Activated CD8-positive, alpha-beta T cell treated with anti-CD3 and anti-CD28 coated beads, Interleukin-2, amount 10 ng/mL, durations not matched to agents 7 days and 5 days (primary cell): ENCODE measurements around the gene CPLX3. TPM values are rescaled to one million over a fixed set of nuclear protein-coding genes. Genes with fewer than 3 reads are reported as not detected.
"Not testable (repeated sequence)": the region's sequence is repeated elsewhere in the genome, so short reads cannot be mapped to it uniquely, and the experiment has no call there.

Source experiments
- ATAC-seq: fragments of 150-1000 bp; cut with Tn5 transposase; one replicate; pipeline ENCODE4 v1.10.0; 2021; ENCODE audit warnings: moderate library complexity
- CTCF ChIA-PET: fragments of 350-600 bp; sonication (Branson Sonifier 250); formaldehyde crosslinking; loops from one replicate; lab custom pipeline; 2021; ENCODE audit warnings: antibody characterized with exemption; lab: Charles Lee
- POLR2A ChIA-PET: fragments of 350-600 bp; sonication (Branson Sonifier 250); formaldehyde crosslinking; loops from one replicate; lab custom pipeline; 2021; ENCODE audit warnings: antibody characterized with exemption; lab: Charles Lee
- DNase-seq: peaks from one replicate; pipeline ENCODE4 v3.0.0-alpha.2; 2020
- H3K27ac Mint-ChIP-seq: one replicate; pipeline ENCODE4 v1.8.0; 2021; ENCODE audit warnings: mild to moderate bottlenecking, mixed read lengths
- H3K27me3 Mint-ChIP-seq: one replicate; pipeline ENCODE4 v1.8.0; 2021; ENCODE audit warnings: low read depth, mixed read lengths
- H3K36me3 Mint-ChIP-seq: one replicate; pipeline ENCODE4 v1.8.0; 2021; ENCODE audit warnings: low read depth, mixed read lengths
- H3K4me1 Mint-ChIP-seq: one replicate; pipeline ENCODE4 v1.8.0; 2021; ENCODE audit warnings: low read depth, mixed read lengths
- H3K4me3 Mint-ChIP-seq: one replicate; pipeline ENCODE4 v1.8.0; 2021; ENCODE audit warnings: mild to moderate bottlenecking, mixed read lengths
- H3K9me3 Mint-ChIP-seq: one replicate; pipeline ENCODE4 v1.8.0; 2022; ENCODE audit warnings: mixed read lengths; ENCODE audit not compliant: insufficient read depth
- total RNA-seq, 2 experiments: library from RNA; stranded (reverse); gene quantifications; one replicate each; pipeline ENCODE4 v1.2.3, GENCODE V29; 2021

CPLX3 gene
- total RNA-seq, 2 experiments from 2014 or later: not detected

DNA sequence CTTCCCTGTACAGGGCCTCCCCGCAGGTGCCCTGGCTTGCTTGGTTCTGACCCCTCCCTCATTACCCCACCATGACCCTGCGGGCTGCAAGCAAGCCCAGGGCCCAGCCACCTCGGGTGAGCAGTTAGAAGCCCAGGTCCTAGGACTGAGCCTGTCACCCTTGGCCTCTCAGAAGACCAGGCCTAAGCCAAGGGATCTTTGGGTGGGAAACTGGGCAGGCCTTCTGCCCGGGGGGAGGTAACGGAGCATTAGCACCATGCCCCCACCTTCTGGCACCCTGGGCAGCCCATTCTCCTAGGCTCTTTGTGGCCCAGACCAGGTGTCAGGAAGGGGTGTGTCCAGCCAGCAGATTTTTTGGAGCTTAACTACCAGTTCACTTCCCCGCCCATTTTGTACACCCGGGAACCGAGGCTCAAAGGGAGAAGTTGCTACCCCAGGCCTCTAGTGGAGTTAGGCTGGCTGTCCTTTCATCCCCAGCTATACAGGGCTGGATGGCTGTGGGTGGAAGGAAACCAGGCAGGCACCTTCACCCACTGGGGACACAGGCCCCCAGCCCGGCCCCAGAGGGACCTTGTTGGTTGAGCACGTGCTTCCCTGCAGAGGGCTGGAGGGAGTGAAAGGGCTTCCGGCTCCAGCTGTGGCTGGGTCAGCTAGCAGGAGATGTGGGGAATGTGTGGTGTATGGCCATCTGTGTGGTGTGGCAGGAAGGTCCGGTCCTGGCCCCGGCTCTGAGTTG is 43.2 kb upstream of the CPLX3 start:
- POLR2A ChIA-PET: interaction anchor here (0.7 to 23.0 kb wide), 6 partner anchors 5 to 672 kb away, joined by 3 to 670 read pairs (median 4); partner anchors contain the start of gene CSK
- peaks cover 57% of the 10 kb centered on the region for H3K36me3 Mint-ChIP-seq
- no peak for ATAC-seq
- peak overlapping the region; percentile 99 for H3K27ac Mint-ChIP-seq
- peaks cover 57% of the 10 kb centered on the region for H3K4me1 Mint-ChIP-seq
- no peaks in the 10 kb centered on the region for H3K9me3 Mint-ChIP-seq
- peak; percentile 72 for DNase-seq
- CTCF ChIA-PET: interaction anchor here (0.7 to 25.5 kb wide), 5 partner anchors 4 to 149 kb away, joined by 4 to 1683 read pairs (median 60); partner anchors contain the start of gene CSK
- H3K27me3 Mint-ChIP-seq: no peaks in the 10 kb centered on the region
- H3K4me3 Mint-ChIP-seq: peak overlapping the region; percentile 90

DNA sequence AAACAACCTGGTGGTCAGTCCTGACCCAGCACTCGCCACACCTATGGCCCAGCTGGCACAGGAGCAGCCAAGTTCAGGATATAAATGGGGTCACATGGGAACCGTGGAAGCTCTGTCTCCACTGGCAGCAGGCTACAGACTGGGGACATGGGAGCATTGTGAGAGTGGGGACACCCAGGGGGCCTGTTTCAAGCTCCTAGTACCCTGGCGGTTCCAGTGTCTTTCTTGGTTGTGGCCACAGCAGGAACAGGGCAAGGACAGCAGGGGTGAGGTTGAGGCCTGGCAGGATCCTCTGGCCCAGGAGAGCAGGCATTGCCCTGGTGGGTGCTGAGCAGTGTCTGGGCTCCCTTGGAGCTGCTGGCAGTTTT is 42.6 kb upstream of the CPLX3 start:
- H3K4me1 Mint-ChIP-seq: peaks cover 57% of the 10 kb centered on the region
- peak overlapping the region; percentile 90 for H3K4me3 Mint-ChIP-seq
- POLR2A ChIA-PET: interaction anchor here (0.7 to 23.0 kb wide), 6 partner anchors 5 to 672 kb away, joined by 3 to 670 read pairs (median 4); partner anchors contain the start of gene CSK
- peaks cover 61% of the 10 kb centered on the region for H3K36me3 Mint-ChIP-seq
- CTCF ChIA-PET: interaction anchor here (0.7 to 25.5 kb wide), 5 partner anchors 5 to 150 kb away, joined by 4 to 1683 read pairs (median 60); partner anchors contain the start of gene CSK
- H3K27me3 Mint-ChIP-seq: no peaks in the 10 kb centered on the region
- no peaks in the 10 kb centered on the region for H3K9me3 Mint-ChIP-seq
- peak overlapping the region; percentile 99 for H3K27ac Mint-ChIP-seq
- no peak for ATAC-seq
- DNase-seq: no peak

DNA sequence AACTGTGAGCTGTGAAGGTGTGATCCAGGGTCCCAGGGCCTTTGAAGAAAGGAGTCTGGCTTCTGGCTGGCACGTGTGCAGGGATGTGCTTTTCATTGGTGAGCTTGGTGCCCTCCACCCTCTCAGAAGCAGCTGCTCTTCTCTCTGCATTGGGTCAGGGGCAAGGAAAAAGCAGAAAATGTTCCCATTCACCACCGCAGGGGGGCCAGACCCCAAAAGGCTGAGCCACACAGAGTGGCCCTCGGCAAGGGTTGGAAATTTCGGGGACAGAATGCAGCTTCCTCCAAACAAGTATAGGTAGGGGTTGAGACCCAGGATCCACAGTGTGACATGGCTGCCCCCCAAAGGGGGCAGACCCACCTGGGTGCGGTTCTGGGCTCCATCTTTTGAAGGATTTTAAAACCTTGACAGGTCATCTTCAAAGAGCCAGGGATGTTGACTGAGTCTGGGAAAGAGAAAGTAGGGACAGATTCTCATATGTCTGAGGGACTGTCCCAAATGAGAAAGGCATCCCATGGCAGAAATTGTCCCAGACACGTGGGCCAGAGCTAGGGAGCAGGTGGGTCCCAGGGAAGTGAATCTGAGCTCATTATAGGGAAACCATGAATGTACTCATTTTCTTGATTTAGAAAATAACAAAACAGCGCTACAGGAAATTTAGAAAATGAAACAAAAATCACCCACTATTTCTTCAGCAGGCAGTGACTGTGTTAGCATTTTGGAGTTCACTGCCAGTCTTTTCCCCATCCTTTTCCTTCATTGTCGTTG is 41.8 kb upstream of the CPLX3 start:
- ChIA-PET POLR2A (interaction anchor here (0.8 to 23.0 kb wide), 5 partner anchors 6 to 671 kb away, joined by 3 to 670 read pairs (median 4); partner anchors contain the start of gene CSK), CTCF (interaction anchor here (0.8 to 25.5 kb wide), 6 partner anchors 4 to 403 kb away, joined by 3 to 1683 read pairs (median 34); partner anchors contain the start of gene CSK)
- Mint-ChIP-seq H3K4me3 (peak overlapping the region; percentile 90), H3K36me3 (peaks cover 64% of the 10 kb centered on the region), H3K9me3 (no peaks in the 10 kb centered on the region), H3K27me3 (no peaks in the 10 kb centered on the region), H3K27ac (peak overlapping the region; percentile 99), H3K4me1 (peaks cover 57% of the 10 kb centered on the region)
- ATAC-seq (no peak), DNase-seq (peak; percentile 40)

- Mint-ChIP-seq H3K4me3 (peak overlapping the region; percentile 90), H3K36me3 (peaks cover 68% of the 10 kb centered on the region), H3K27ac (peak overlapping the region; percentile 99), H3K9me3 (no peaks in the 10 kb centered on the region), H3K27me3 (no peaks in the 10 kb centered on the region), H3K4me1 (peaks cover 56% of the 10 kb centered on the region)
- CTCF ChIA-PET: interaction anchor here (0.7 to 25.5 kb wide), 8 partner anchors 3 to 404 kb away, joined by 3 to 1683 read pairs (median 8); partner anchors contain the start of gene CSK
- POLR2A ChIA-PET: interaction anchor here (0.6 to 23.0 kb wide), 4 partner anchors 7 to 245 kb away, joined by 3 to 670 read pairs (median 337); partner anchors contain the start of gene CSK
- ATAC-seq: no peak
- DNase-seq: peak; percentile 76
These were observed 41.0 kb upstream of the CPLX3 start for GRCh38 chr15:74785194-74786032.

- peak overlapping the region; percentile 99 for H3K27ac Mint-ChIP-seq
- peaks cover 74% of the 10 kb centered on the region for H3K36me3 Mint-ChIP-seq
- not testable (repeated sequence) for ATAC-seq, H3K9me3 Mint-ChIP-seq, H3K27me3 Mint-ChIP-seq, DNase-seq
- H3K4me1 Mint-ChIP-seq: peaks cover 56% of the 10 kb centered on the region
- H3K4me3 Mint-ChIP-seq: peak overlapping the region; percentile 90
- ChIA-PET POLR2A (interaction anchor here (1.0 to 23.0 kb wide), 3 partner anchors 6 to 240 kb away, joined by 4 to 670 read pairs (median 670); partner anchors contain the start of gene CSK), CTCF (interaction anchor here (0.7 to 25.5 kb wide), 6 partner anchors 3 to 152 kb away, joined by 3 to 1683 read pairs (median 38); partner anchors contain the start of genes CSK and ULK3)
These were observed 40.3 kb upstream of the CPLX3 start for GRCh38 chr15:74786081-74786480.

DNA sequence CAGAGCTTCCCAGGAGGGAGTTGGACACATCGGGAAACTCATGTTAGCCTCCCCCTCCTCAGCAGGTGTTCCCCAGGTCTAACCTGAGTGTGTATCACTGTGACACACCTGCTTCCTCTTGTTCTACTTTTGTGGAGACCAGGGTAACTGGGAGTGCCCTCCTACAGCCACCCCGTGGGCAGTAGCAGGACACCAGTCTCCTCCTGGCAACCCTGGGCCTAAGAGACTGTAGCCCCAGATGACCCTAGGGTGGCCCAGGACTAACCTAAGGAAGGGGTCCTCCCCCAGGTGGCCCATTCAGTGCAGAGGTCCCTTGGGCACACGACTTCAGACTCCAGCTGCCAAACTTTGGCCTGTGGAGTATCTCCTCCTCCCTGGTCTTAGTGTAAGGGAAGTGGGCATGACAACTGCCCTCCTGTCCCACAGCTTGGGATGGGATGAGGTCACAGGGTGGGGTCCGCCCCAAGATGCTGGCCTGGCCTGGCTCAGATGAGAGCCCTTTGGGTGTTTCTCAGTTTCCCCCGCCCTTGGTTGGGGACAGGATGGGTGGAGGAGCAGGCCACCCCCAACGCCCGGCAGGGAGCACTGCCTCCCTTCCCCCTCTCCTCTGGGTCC is 39.8 kb upstream of the CPLX3 start:
- POLR2A ChIA-PET: interaction anchor here (0.8 to 23.0 kb wide), 10 partner anchors 6 to 241 kb away, joined by 3 to 670 read pairs (median 5); partner anchors contain the start of genes COX5A, CSK and EDC3
- CTCF ChIA-PET: interaction anchor here (0.6 to 25.5 kb wide), 23 partner anchors 2 to 414 kb away, joined by 3 to 1683 read pairs (median 6); partner anchors contain the start of genes CSK, FAM219B and ULK3
- H3K27ac Mint-ChIP-seq: peak overlapping the region; percentile 99
- H3K9me3 Mint-ChIP-seq: no peaks in the 10 kb centered on the region
- H3K4me3 Mint-ChIP-seq: peak overlapping the region; percentile 90
- peaks cover 58% of the 10 kb centered on the region for H3K4me1 Mint-ChIP-seq
- DNase-seq (peak; percentile 47), ATAC-seq (no peak)
- H3K36me3 Mint-ChIP-seq: peaks cover 77% of the 10 kb centered on the region
- no peaks in the 10 kb centered on the region for H3K27me3 Mint-ChIP-seq

DNA sequence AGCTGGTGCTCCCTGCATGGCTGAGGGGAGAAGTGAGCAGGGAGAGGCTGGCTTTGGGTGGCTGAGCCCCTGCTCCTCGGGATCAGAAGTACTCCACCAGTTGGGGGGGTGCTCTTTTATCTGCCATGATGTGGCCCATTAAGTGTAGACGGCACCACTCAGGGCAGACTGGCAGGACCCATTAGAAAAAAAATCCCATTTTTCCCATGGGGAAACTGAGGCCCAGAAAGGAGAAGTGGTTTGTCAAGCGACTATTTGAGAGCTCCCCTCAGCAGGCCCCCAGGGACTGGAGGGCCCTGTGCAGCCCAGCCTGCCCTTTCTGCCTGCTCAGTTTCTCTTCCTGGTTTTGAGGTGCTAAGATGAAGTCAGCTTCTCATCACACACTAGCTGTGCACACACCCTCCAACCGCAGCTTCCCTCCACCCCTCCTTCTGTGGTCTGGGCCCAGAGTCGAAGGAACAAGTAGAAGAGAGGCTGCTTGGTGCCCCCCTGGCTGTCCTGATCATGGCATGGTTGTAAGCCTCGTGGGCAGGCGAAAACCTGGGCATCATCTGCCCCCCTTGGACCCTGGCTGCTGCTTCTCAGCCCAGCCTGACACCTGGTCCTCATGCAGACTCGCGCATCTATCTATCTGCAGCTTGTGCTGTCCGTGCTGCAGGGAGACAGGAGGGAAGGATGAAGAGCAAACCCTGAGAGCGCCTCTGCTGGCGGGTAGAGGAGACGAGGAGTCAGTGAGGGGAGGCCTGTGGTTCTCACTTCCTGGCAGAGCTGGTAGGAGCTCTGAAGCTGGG is 39.0 kb upstream of the CPLX3 start:
- peaks cover 83% of the 10 kb centered on the region for H3K36me3 Mint-ChIP-seq
- ATAC-seq: peak; percentile 72

DNA sequence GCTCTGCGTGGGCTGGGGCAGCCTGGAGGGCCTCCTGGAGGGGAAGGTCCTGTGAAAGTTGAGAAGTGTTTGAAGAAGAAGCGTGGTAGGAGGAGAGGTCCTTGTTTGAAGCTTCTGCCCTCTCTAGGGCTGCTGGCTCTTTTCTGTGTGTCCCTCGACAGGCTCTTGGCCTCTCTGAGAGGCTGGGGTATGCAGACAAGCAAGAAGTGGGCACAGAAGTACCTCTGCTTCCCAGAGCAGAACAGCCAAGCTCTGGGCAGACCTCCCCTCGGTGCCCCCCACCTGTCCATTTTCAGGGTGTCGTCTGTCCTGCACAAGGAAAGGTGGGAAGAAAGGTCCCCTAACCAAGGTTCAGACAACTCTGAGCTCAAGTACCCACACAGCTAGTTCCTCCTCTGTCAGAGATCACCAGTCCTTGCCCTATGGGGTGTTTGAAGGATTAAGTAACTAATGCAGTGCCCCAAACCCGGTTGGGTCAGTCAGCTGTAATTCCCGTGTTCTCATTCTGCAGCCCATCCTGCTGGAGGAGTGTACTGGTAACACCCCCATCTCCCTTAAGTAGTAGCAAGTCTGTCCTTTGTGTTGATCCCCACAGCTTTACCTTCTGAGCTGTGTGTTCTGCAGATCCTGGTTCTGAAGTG is 38.3 kb upstream of the CPLX3 start:
- peak overlapping the region; percentile 90 for H3K4me3 Mint-ChIP-seq
- CTCF ChIA-PET: interaction anchor here (0.6 to 25.5 kb wide), 27 partner anchors 1 to 404 kb away, joined by 3 to 1683 read pairs (median 5); partner anchors contain the start of genes COX5A, CSK, FAM219B and UBL7
- DNase-seq: no peak
- no peaks in the 10 kb centered on the region for H3K9me3 Mint-ChIP-seq
- peak overlapping the region; percentile 99 for H3K27ac Mint-ChIP-seq
- no peaks in the 10 kb centered on the region for H3K27me3 Mint-ChIP-seq
- ATAC-seq: no peak
- peaks cover 80% of the 10 kb centered on the region for H3K36me3 Mint-ChIP-seq
- POLR2A ChIA-PET: interaction anchor here (0.6 to 23.0 kb wide), 17 partner anchors 4 to 667 kb away, joined by 3 to 670 read pairs (median 4); partner anchors contain the start of genes ARID3B, COX5A, CSK and EDC3
- peaks cover 73% of the 10 kb centered on the region for H3K4me1 Mint-ChIP-seq

More for the DNA sequence above, 39.0 kb upstream of the CPLX3 start:
- Mint-ChIP-seq H3K4me1 (peaks cover 66% of the 10 kb centered on the region), H3K27ac (peak overlapping the region; percentile 99), H3K27me3 (no peaks in the 10 kb centered on the region), H3K4me3 (peak overlapping the region; percentile 90), H3K9me3 (no peaks in the 10 kb centered on the region)
- CTCF ChIA-PET: interaction anchor here (0.6 to 25.5 kb wide), 34 partner anchors 1 to 415 kb away, joined by 3 to 1683 read pairs (median 4); partner anchors contain the start of genes COX5A, CSK, FAM219B and UBL7
- peak; percentile 97 for DNase-seq
- POLR2A ChIA-PET: interaction anchor here (0.6 to 23.0 kb wide), 17 partner anchors 5 to 668 kb away, joined by 3 to 670 read pairs (median 5); partner anchors contain the start of genes ARID3B, COX5A, CSK and EDC3

DNA sequence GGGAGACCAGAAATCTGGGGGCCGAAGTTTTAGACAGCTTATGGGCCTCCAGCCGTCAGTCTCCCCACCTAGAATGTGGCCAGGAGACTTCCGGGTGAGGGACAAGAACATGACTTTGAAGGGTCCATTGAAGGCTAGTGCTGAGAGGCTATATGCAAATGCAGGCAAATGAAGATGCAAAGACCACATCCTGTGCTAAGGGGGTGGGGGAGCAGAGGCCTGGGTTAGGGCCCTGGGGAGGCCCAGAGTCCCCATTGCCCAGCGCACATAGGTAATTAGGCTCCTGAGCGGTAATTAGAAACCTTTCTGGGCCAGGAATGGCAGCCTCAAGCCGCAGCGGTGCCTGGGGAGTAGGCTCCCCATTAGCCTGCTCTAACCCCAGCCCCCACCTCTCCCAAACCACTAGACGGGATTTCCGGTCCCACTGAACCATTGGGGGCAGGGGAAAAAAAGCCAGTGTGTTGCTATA is 37.7 kb upstream of the CPLX3 start:
- Mint-ChIP-seq H3K27me3 (no peaks in the 10 kb centered on the region), H3K9me3 (no peaks in the 10 kb centered on the region), H3K4me1 (peaks cover 79% of the 10 kb centered on the region), H3K27ac (peak overlapping the region; percentile 99), H3K4me3 (peak overlapping the region; percentile 90), H3K36me3 (peaks cover 74% of the 10 kb centered on the region)
- DNase-seq (peak; percentile 90), ATAC-seq (peak; percentile 23)
- CTCF ChIA-PET: interaction anchor here (0.9 to 25.5 kb wide), 16 partner anchors 0 to 175 kb away, joined by 3 to 1683 read pairs (median 8); partner anchors contain the start of genes COX5A, CSK and ULK3
- POLR2A ChIA-PET: interaction anchor here (0.6 to 23.0 kb wide), 9 partner anchors 4 to 665 kb away, joined by 3 to 670 read pairs (median 5); partner anchors contain the start of genes ARID3B, CSK and FAM219B
